Natural killer cell (primary cell): Measurements from ENCODE around the gene MBLAC1. TPM values are rescaled to one million over a fixed set of nuclear protein-coding genes. Genes with fewer than 3 reads are reported as not detected.

Experiments used
- ATAC-seq, 3 donors: fragments of 150-1000 bp in 2 of 3; fragments of 200-7000 bp in 1 of 3; cut with Tn5 transposase; 1 replicate in 1 of 3; 2 replicates in 2 of 3; pipeline ENCODE4 v1.10.0; 2021; ENCODE audit warnings: mild to moderate bottlenecking in 2 of 3, moderate library complexity in 2 of 3
- DNase-seq, 2 donors: peaks; one replicate each; pipeline versions ENCODE4 v3.0.0 to v3.0.0-alpha.2; 2013 to 2021; ENCODE audit warnings: mixed read lengths in 1 of 2
- H3K27ac ChIP-seq: one replicate; pipeline ENCODE4 v1.5.1; 2013; ENCODE audit warnings: mild to moderate bottlenecking, low read length
- H3K27me3 ChIP-seq: one replicate; pipeline ENCODE4 v1.6.1; 2013; ENCODE audit warnings: low read length; ENCODE audit not compliant: control insufficient read depth, insufficient read depth
- H3K36me3 ChIP-seq: one replicate; pipeline ENCODE4 v1.6.1; 2013; ENCODE audit warnings: low read length; ENCODE audit not compliant: control insufficient read depth, insufficient read depth
- H3K4me1 ChIP-seq: one replicate; pipeline ENCODE4 v1.6.1; 2013; ENCODE audit warnings: low read length; ENCODE audit not compliant: control insufficient read depth, insufficient read depth
- H3K4me3 ChIP-seq: one replicate; pipeline ENCODE4 v1.5.1; 2013; ENCODE audit warnings: low read length
- H3K9me3 ChIP-seq: one replicate; pipeline ENCODE4 v1.6.1; 2013; ENCODE audit warnings: low read length; ENCODE audit not compliant: control insufficient read depth, insufficient read depth
- H3K27ac Mint-ChIP-seq, 2 donors: one replicate each; pipeline ENCODE4 v1.8.0; 2022; ENCODE audit warnings: mild to moderate bottlenecking in 2 of 2, mixed read lengths in 2 of 2, moderate library complexity in 1 of 2
- H3K27me3 Mint-ChIP-seq, 2 donors: one replicate each; pipeline ENCODE4 v1.8.0; 2022; ENCODE audit warnings: low read depth in 2 of 2, mixed read lengths in 2 of 2
- H3K36me3 Mint-ChIP-seq: one replicate; pipeline ENCODE4 v1.8.0; 2022; ENCODE audit warnings: mixed read lengths
- H3K4me1 Mint-ChIP-seq, 2 donors: one replicate each; pipeline ENCODE4 v1.8.0; 2022; ENCODE audit warnings: mixed read lengths in 2 of 2
- H3K4me3 Mint-ChIP-seq: one replicate; pipeline ENCODE4 v1.8.0; 2022; ENCODE audit warnings: mild to moderate bottlenecking, moderate library complexity, mixed read lengths
- H3K9me3 Mint-ChIP-seq, 2 donors: one replicate each; pipeline ENCODE4 v1.8.0; 2022; ENCODE audit warnings: mixed read lengths in 2 of 2
- CTCF ChIP-seq: fragments of 200-600 bp; IDR thresholded peaks from one replicate; pipeline ENCODE4 v1.8.0; 2022; ENCODE audit warnings: antibody characterized with exemption
- WGBS: methylation state at CpG from one replicate; pipeline ENCODE4 v1.1.7; 2013; ENCODE audit warnings: missing lambda C conversion rate; ENCODE audit not compliant: insufficient coverage; 5-methylcytosine and 5-hydroxymethylcytosine counted together
- intact Hi-C: fragments of 100-400 bp; cut with micrococcal nuclease; formaldehyde crosslinking; loops from one replicate; pipeline ENCODE4 v1.14.2; 2022
- total RNA-seq, 4 donors: library from RNA; stranded (reverse); fragments of 120-200 nt in 1 of 4; gene quantifications; one replicate each; pipeline versions ENCODE4 v1.2.3 to v1.2.4, GENCODE V29; 2013 to 2022

Gene MBLAC1
- total RNA-seq, 3 donors from 2014 or later (not counting 1 experiment from before 2014, with no cell fraction given): 2.8 to 4.3 (median 4.1) TPM

- intact Hi-C loops: no loop called here
- peaks cover 13 to 29% of the 10 kb centered on the region in 2 donors for H3K4me1 Mint-ChIP-seq
- no peaks in the 10 kb centered on the region for H3K9me3 Mint-ChIP-seq
- H3K4me3 Mint-ChIP-seq: peak overlapping the region; percentile 68
- Histone ChIP-seq H3K27me3 (no peaks in the 10 kb centered on the region), H3K4me3 (no peak overlapping the region), H3K9me3 (no peaks in the 10 kb centered on the region), H3K27ac (peak overlapping the region; percentile 56), H3K4me1 (peaks cover 38% of the 10 kb centered on the region), H3K36me3 (peaks cover 33% of the 10 kb centered on the region)
- ATAC-seq (peak in 2 of 3 donors; percentile 15 to 35), DNase-seq (peak in 1 of 2 donors; percentile 71)
- 69% methylated on average over 16 of the region's 16 CpGs for WGBS
- H3K36me3 Mint-ChIP-seq: no peaks in the 10 kb centered on the region
- peak overlapping the region; percentile 80 to 82 for H3K27ac Mint-ChIP-seq
- TF ChIP-seq CTCF: no peak
- no peaks in the 10 kb centered on the region for H3K27me3 Mint-ChIP-seq
These were observed 29.7 kb downstream of the MBLAC1 start for GRCh38 chr7:100156331-100157068.

GRCh38 chr7:100157069-100157333, 30.2 kb downstream of the MBLAC1 start:
- Histone ChIP-seq H3K4me1 (peaks cover 37% of the 10 kb centered on the region), H3K27ac (peak overlapping the region; percentile 56), H3K4me3 (no peak overlapping the region), H3K36me3 (peaks cover 33% of the 10 kb centered on the region), H3K9me3 (no peaks in the 10 kb centered on the region), H3K27me3 (no peaks in the 10 kb centered on the region)
- peak overlapping the region; percentile 68 for H3K4me3 Mint-ChIP-seq
- TF ChIP-seq CTCF: no peak
- intact Hi-C loops: no loop called here
- ATAC-seq (no peak), DNase-seq (peak in 1 of 2 donors; percentile 9)
- H3K27ac Mint-ChIP-seq: peak overlapping the region; percentile 80 to 82
- H3K27me3 Mint-ChIP-seq: no peaks in the 10 kb centered on the region
- H3K4me1 Mint-ChIP-seq: peaks cover 12 to 29% of the 10 kb centered on the region in 2 donors
- no peaks in the 10 kb centered on the region for H3K9me3 Mint-ChIP-seq
- 92% methylated on average over 5 of the region's 5 CpGs for WGBS
- H3K36me3 Mint-ChIP-seq: no peaks in the 10 kb centered on the region

- Mint-ChIP-seq H3K27me3 (no peaks in the 10 kb centered on the region), H3K4me1 (peaks cover 7 to 23% of the 10 kb centered on the region in 2 donors), H3K4me3 (peak overlapping the region; percentile 86), H3K27ac (peak overlapping the region; percentile 80 to 85), H3K9me3 (no peaks in the 10 kb centered on the region), H3K36me3 (no peaks in the 10 kb centered on the region)
- DNase-seq: peak in 1 of 2 donors; percentile 33
- intact Hi-C loops: loop anchor here (1.0 kb wide), 1 partner anchor 9 kb away; the partner anchor contains the start of gene LAMTOR4
- Histone ChIP-seq H3K27me3 (no peaks in the 10 kb centered on the region), H3K36me3 (peaks cover 30% of the 10 kb centered on the region), H3K4me3 (peak overlapping the region; percentile 66), H3K9me3 (no peaks in the 10 kb centered on the region), H3K4me1 (peaks cover 35% of the 10 kb centered on the region), H3K27ac (peak overlapping the region; percentile 56)
- 34% methylated on average over 30 of the region's 32 CpGs for WGBS
- peak in 1 of 3 donors; percentile 1 for ATAC-seq
- TF ChIP-seq CTCF: no peak
These were observed 30.8 kb downstream of the MBLAC1 start for GRCh38 chr7:100157334-100158228.
